Stimulated activated CD4-positive, alpha-beta T cell treated with anti-CD3 and anti-CD28 coated beads, Interleukin-2, amount 100 ng/mL, for 48 hours (primary cell): ENCODE data around the gene CUBN.

ENCODE experiments used
- DNase-seq, 2 donors: peaks; one replicate each; pipeline ENCODE4 v3.0.0-alpha.2; 2020

Gene CUBN

GRCh38 chr10:16943295-16944285 lies 186.0 kb downstream of the CUBN start:
- DNase-seq: no peak

DNA sequence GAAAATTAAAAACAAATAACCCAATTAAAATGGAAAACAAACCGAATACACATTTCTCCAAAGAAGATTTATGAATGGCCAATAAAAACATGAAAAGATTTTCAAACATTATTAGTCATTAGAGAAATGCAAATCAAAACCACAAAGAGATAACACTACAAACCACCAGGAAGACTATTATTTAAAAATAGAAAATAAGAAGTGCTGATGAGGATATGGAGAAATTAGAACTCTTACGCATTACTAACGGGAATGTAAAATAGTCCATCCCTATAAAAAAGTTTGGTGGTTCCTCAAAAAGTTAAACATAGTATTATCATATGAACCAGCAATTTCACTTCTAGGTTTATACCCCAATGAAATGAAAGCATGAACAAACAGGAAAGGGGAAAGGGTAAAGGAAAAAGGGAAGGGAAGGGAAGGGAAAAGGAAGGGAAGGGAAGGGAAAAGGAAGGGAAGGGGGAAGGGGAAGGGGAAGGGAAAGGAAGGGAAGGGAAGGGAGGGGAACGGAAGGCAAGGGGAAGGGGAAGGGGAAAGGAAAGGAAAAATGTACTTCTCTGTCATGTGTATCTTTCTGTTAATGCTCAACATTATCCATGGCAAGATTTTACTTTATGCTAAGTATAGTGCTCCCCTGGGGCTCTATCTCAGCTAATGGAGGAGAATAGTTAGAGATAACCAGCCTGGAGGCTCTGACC lies 187.1 kb downstream of the CUBN start:
- no peak for DNase-seq

- no peak for DNase-seq
These were observed 187.7 kb downstream of the CUBN start for GRCh38 chr10:16941870-16942269.

- DNase-seq: no peak
These were observed 188.5 kb downstream of the CUBN start for GRCh38 chr10:16941067-16941466.

- DNase-seq: no peak
These were observed 190.7 kb downstream of the CUBN start for GRCh38 chr10:16938952-16939351.

- no peak for DNase-seq
These were observed 195.2 kb downstream of the CUBN start for GRCh38 chr10:16934461-16934860.

GRCh38 chr10:16933783-16934182 lies 195.8 kb downstream of the CUBN start:
- DNase-seq: no peak

- DNase-seq: no peak
These were observed 197.7 kb downstream of the CUBN start for GRCh38 chr10:16931930-16932329.

DNA sequence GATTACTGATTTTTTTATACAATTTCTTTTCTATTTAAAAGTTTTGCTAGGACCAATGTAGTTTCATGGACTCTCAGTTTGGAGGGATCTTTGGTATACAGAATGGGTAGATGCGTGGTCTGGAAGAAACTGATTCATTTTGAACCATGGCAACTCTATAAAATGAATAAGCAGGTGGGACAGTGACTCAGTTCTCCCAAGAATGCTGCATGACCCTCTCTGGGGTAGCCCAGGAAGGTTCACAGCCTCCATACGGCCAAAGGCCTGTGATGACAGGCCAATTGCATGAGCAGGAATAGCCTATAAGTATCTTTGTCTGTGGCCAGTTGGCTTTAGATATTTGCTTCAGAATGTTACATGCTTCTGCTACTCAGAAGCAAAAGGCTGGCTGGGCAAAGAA lies 199.1 kb downstream of the CUBN start:
- no peak for DNase-seq

- DNase-seq: no peak
These were observed 200.5 kb downstream of the CUBN start for GRCh38 chr10:16929069-16929468.

DNA sequence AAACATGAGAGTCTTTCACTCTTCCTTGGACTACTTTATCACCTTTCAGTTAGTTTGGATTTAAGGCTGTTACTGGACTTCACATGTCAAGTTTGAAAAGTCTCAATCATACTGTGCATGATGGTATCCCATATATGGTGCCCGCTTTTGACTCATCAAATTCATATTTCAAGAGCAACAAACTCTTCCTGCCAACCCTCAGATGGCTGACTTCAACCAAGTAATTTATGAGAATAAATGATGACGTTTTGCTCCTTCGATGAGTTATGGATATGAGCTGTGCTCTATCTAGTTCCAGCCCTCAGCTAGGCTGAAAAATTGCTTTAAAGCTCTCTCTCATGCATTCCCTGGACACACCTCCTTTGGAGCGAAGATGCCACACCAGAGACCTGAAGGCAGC lies 202.1 kb downstream of the CUBN start:
- DNase-seq: no peak

DNA sequence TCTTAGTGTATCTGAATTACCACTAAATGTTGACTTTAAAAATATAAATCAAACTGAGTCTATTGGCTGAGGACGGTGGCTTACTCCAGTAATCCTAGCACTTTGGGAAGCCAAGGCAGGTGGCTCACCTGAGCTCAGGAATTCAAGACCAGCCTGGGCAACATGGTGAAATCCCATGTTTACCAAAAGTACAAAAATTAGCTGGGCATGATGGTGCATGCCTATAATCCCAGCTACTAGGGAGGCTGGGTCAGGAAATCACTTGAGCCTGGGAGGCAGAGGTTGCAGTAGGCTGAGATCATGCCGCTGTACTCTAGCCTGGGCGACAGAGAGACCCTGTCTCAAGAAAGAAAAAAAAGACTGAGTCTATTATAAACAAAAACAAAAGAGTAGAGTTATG lies 205.9 kb downstream of the CUBN start:
- no peak for DNase-seq

DNA sequence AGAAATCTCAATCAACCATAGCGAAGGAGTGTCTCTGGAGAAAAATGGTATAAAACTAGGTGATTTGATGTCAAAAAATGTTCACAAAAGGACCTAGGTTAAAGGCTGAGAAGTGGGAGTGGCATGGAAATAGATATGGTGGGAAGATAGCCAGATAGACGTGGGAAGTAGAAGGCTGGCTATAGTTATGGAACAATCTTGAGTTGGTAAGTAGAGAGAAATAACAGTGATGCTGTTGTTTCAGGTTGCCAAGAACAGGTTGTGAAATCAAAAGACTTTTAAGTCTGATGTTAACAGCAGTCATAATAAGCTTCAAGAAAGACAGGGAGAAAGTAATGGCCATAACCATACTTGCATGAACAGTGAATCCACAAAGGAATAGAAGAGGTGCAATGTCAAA lies 206.3 kb downstream of the CUBN start:
- DNase-seq: no peak

DNA sequence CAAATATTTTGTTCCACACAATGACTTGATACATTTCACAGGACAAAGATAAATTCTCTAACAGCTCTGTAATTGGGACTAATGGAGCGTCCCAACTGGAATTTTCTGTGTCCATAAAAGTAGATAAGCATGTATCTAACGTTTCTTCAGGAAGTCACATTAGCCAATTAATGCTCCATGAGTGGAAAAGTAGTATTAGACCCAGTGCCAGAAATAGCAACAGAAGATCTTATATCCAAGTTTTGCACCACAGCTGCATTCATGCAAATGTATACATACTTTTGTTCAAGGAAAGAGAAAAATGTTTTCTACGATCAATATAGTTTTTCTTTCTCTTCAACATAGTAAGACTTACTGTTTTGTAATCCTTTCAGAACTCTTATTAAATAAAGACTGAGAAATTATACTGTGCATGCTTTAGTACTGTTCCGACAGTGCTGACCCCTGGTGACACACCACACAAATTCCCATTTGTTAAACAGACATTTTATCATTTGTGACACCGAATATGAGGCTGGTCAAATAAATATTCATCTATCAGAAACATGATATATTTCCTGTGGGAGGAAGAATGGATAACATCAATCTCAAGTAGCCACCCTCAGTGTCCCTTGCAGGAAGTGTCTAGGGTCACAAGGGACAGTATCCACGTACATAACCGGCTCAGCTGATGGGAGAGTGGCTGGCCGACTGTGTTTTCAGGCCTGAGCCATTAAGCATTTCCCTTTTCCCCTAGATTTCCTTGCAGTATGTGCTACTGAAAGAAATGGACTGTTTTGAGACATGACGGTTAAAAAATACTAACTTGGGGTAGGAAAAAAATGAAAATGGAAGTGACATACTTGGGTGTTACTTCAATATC lies 210.3 kb downstream of the CUBN start:
- DNase-seq: no peak

GRCh38 chr10:16916496-16916895 lies 213.1 kb downstream of the CUBN start:
- DNase-seq: no peak

DNA sequence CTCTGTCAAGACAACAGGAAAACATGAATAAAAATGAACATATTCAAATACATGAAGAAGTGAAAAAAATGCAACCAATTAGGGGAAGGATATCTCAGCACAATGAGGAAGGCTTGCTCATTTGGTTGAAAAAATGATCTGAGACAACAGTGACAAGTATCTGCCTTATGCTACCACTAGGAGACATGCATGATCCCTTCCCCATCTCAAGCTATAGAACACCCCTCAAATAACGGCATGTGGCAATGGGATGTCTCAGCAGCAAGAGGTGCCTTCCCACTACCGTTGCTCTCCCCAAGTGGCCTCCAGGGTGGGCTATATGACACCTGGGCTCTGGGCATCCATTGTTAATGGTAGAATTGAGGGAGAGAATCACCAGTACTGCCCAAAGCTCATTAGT lies 214.3 kb downstream of the CUBN start:
- no peak for DNase-seq

DNA sequence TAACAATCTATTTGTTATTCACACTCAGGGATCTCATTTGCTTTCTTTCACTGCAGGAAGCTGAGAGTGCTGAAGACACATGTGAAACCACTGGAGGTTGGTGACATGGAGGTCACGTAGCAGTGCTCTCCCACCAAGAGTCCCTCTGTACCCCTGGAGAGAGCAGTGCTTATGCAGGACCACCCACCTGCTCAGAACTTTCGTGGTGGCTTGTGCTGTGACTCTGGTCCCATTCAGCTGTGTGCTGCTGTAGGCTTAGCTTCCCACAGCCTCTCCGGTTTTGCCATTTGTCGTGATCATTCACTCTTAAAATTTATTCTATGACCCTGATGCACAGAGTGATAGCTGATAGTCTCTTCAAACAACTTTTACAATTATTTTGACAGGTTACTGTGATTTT lies 216.3 kb downstream of the CUBN start:
- no peak for DNase-seq

DNA sequence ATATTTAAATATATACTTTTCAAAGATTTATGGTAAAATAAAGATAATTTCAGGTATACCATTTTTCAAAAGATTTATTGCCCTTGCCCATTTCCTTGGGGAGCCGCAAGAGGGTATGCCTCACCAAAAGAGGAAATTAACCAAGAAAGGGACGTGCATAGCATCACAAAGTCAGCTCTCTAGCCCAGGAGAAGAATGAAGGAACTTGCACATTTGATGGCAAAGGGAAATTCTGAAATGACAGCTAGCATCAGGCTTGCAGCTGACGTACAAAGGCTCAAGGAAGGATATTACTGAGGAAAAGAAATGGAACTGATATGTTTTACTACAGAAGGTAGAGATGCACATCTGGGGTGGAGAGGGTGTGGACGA lies 218.8 kb downstream of the CUBN start:
- DNase-seq: no peak

DNA sequence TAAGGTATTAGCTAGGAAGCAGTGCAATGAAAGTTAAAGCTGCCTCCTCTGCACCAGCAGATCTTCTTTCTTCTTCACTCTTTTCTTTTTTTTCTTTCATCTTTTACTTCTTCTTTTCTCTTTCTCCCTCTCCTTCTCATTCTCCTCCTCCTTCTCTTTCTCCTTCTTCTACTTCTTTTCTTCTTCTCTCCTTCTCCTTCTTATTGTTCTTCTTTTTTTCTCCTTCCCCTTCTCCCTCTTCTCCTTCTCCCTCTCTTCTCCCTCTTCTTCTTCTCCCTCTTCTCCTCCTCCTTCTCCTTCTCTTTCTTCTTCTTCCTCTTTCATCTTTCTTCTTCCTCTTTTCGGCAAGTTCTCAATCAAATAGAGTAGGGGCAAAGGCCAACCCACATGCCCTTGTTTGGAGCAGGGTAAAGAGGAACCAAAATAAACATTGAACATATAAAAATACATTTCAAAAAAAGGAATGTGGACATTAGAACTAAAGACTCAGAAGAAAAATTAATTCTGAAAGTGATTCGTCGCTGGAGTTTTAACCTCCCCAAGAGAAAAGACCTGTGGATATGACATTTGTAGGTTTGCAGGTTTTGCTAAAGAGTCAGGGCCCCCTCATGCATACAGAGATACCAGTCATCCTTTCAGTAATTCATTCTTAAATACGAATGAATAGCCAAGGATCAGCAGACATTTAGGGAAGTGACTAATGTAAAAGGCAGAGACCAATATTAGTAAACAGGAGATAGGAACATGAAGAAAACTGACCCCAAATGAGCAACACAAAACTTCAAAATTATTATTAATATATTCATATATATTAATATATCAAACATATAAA lies 219.4 kb downstream of the CUBN start:
- DNase-seq: no peak

GRCh38 chr10:16909271-16909767 lies 220.3 kb downstream of the CUBN start:
- DNase-seq: no peak

GRCh38 chr10:16907687-16908086 lies 221.9 kb downstream of the CUBN start:
- DNase-seq: no peak

DNA sequence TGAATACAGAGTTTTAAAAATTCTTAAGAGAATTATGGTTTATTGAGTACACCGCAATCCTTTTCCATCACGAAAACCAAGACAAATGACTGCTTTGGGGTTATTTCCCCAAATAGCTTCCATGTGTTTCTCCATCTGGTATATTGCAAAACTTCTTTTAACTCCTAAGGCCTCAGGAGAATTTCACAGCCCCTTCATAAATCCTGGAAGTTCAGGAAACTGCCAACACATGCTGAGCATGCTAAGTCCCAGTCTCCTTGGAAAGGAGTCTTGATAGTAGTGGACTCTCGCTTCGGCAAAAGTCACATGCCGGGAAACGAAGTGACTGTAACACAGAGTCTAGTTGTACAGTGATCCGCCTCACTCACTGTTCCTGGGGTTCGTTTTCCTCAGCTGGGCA lies 224.3 kb downstream of the CUBN start:
- no peak for DNase-seq
